K562 (cell line): ENCODE measurements around the gene MRPL54. TPM values are rescaled to one million over a fixed set of nuclear protein-coding genes. Genes with fewer than 3 reads are reported as not detected.

Source experiments
- ASH1L ChIP-seq: fragments of 450-650 bp; IDR thresholded peaks from 2 replicates; pipeline ENCODE4 v1.6.1; 2018; ENCODE audit warnings: borderline replicate concordance, mild to moderate bottlenecking, low read depth; ENCODE audit not compliant: partially characterized antibody
- ELF2 ChIP-seq: fragments of 250-450 bp; sonication (Bioruptor Pico); IDR thresholded peaks from 2 replicates; pipeline ENCODE4 v1.5.0; 2021; ENCODE audit warnings: mild to moderate bottlenecking
- KLF6 ChIP-seq: fragments of 250-450 bp; sonication (Bioruptor Pico); IDR thresholded peaks from 2 replicates; pipeline ENCODE4 v1.4.0; 2020; ENCODE audit warnings: mild to moderate bottlenecking, moderate library complexity, borderline replicate concordance
- MAZ ChIP-seq, 2 experiments: fragments of 450-650 bp in 1 of 2; sonication (generic) in 1 of 2; formaldehyde crosslinking; IDR thresholded peaks in 1 of 2; conservative IDR thresholded peaks in 1 of 2; 2 replicates each; pipeline versions ENCODE4 v1.4.0 to v1.5.0; 2020; ENCODE audit warnings: mild to moderate bottlenecking in 1 of 2, missing genetic modification reagents in 1 of 2
- NR2C2 ChIP-seq, 2 experiments: fragments of 200-800 bp in 1 of 2; sonication (Bioruptor generic) in 1 of 2; sonication (generic) in 1 of 2; formaldehyde crosslinking in 1 of 2; IDR thresholded peaks; 2 replicates each; pipeline versions ENCODE4 v1.6.1 to v1.8.0; 2016 to 2022; ENCODE audit warnings: mild to moderate bottlenecking in 1 of 2, missing compliant biosample characterization in 1 of 2, missing genetic modification characterization in 1 of 2, missing genetic modification reagents in 1 of 2
- NRF1 ChIP-seq, 2 experiments: fragments of 450-650 bp; IDR thresholded peaks in 1 of 2; conservative IDR thresholded peaks in 1 of 2; 2 replicates each; pipeline ENCODE4 v1.6.1; 2014; ENCODE audit warnings: mild to moderate bottlenecking in 2 of 2
- POLR2H ChIP-seq: IDR thresholded peaks from 2 replicates; pipeline ENCODE4 v1.6.1; 2016; ENCODE audit warnings: missing genetic modification characterization, low read depth, mild to moderate bottlenecking, control low read depth, missing compliant biosample characterization, moderate library complexity
- TAF7 ChIP-seq: fragments of 450-650 bp; IDR thresholded peaks from 2 replicates; pipeline ENCODE4 v1.6.1; 2016; ENCODE audit warnings: missing genetic modification characterization, missing compliant biosample characterization
- YY1 ChIP-seq, 3 experiments: IDR thresholded peaks; 2 replicates each; pipeline ENCODE4 v1.6.1; 2011; ENCODE audit warnings: low read length in 2 of 3, mild to moderate bottlenecking in 2 of 3, moderate library complexity in 2 of 3, borderline replicate concordance in 1 of 3, control low read depth in 1 of 3, low read depth in 1 of 3; ENCODE audit not compliant: insufficient read depth in 3 of 3, insufficient replicate concordance in 2 of 3, control insufficient read depth in 1 of 3, insufficient read length in 1 of 3; ENCODE audit errors: extremely low read depth in 1 of 3
- ZNF507 ChIP-seq: conservative IDR thresholded peaks from 2 replicates; pipeline ENCODE4 v1.6.1; 2017; ENCODE audit warnings: missing genetic modification characterization, missing compliant biosample characterization
- ZNF551 ChIP-seq: fragments of 250-450 bp; sonication (Bioruptor Pico); IDR thresholded peaks from 2 replicates; pipeline ENCODE4 v1.5.0; 2021; ENCODE audit warnings: mild to moderate bottlenecking, moderate library complexity
- ZNF584 ChIP-seq: fragments of 200-800 bp; sonication (Bioruptor generic); IDR thresholded peaks from 2 replicates; pipeline ENCODE4 v1.6.1; 2016; ENCODE audit warnings: low read depth, mild to moderate bottlenecking, missing genetic modification characterization, missing compliant biosample characterization
- polyA plus RNA-seq, 8 experiments: library from polyadenylated mRNA; depleted of rRNA in 4 of 8; stranded (reverse) in 5 of 8; unstranded in 3 of 8; fragments of >200 nt; fragmentation: Nextera tagmentation in 2 of 8; fragmentation: Illumina TruSeq in 1 of 8; extraction: Ambion mirVana in 2 of 8; extraction: Trizol in 1 of 8; gene quantifications; 2 replicates each; pipeline versions ENCODE4 v1.2.1 to v1.2.3, GENCODE V29; 2011 to 2014; ENCODE audit warnings: inconsistent platforms in 1 of 8, missing spikeins in 1 of 8
- total RNA-seq, 7 experiments: library from RNA; depleted of rRNA in 6 of 7; stranded (reverse); fragments of >200 nt in 6 of 7; fragmentation: Illumina TruSeq in 2 of 7; extraction: Trizol in 2 of 7; gene quantifications; 2 replicates each; pipeline versions ENCODE4 v1.2.1 to v1.2.3, GENCODE V29; 2011 to 2021; ENCODE audit warnings: low replicate concordance in 1 of 7
- TF ChIP-seq, protein P1 (sequence below): conservative IDR thresholded peaks from 2 replicates; pipeline ENCODE4 v1.6.1; 2011; ENCODE audit warnings: low read depth, mild to moderate bottlenecking, low read length; ENCODE audit not compliant: control insufficient read depth
- TF ChIP-seq, protein P2 (sequence below): sonication (generic); formaldehyde crosslinking; IDR thresholded peaks from 2 replicates; pipeline ENCODE4 v1.8.0; 2022; ENCODE audit warnings: missing genetic modification reagents, mild to moderate bottlenecking, moderate library complexity, borderline replicate concordance
- TF ChIP-seq, protein P3 (sequence below), 3 experiments: fragments of 200-800 bp in 1 of 3; fragments of 250-450 bp in 1 of 3; fragments of 450-650 bp in 1 of 3; sonication (Bioruptor Pico) in 1 of 3; sonication (Bioruptor generic) in 1 of 3; formaldehyde crosslinking in 1 of 3; IDR thresholded peaks; 2 replicates each; pipeline versions ENCODE4 v1.6.1 to v1.8.0; 2016 to 2022; ENCODE audit warnings: mild to moderate bottlenecking in 2 of 3, missing genetic modification characterization in 2 of 3, missing compliant biosample characterization in 1 of 3, moderate library complexity in 1 of 3

MRPL54 gene
- total and polyA plus RNA-seq, 9 of the 15 experiments (the other 6 are each of a cell fraction or from before 2014, with no cell fraction given): 3.5 to 120 (median 56.9) TPM

- TF ChIP-seq ZNF551 (CRISPR knock-in tag): no peak
- peak; percentile 40; the same call in 1 of the 2 replicates for TF ChIP-seq KLF6 (CRISPR knock-in tag)
- TF ChIP-seq NRF1 (conservative IDR thresholded peaks at IDR 0.05 in 1 of 2, IDR thresholded peaks at IDR 0.05 in 1 of 2): peak; percentile 100
- peak; percentile 40 for TF ChIP-seq ASH1L
- TF ChIP-seq ZNF507 (tag): no peak
- peak; percentile 77 to 85; a peak in 2 of 4 replicates for TF ChIP-seq MAZ (CRISPR knock-in tag; conservative IDR thresholded peaks at IDR 0.05 in 1 of 2, IDR thresholded peaks at IDR 0.05 in 1 of 2)
- TF ChIP-seq ELF2 (CRISPR knock-in tag): peak; percentile 82
- TF ChIP-seq TAF7 (tag): peak; percentile 81
- TF ChIP-seq POLR2H (tag): peak; percentile 84
- TF ChIP-seq, protein P1, sequence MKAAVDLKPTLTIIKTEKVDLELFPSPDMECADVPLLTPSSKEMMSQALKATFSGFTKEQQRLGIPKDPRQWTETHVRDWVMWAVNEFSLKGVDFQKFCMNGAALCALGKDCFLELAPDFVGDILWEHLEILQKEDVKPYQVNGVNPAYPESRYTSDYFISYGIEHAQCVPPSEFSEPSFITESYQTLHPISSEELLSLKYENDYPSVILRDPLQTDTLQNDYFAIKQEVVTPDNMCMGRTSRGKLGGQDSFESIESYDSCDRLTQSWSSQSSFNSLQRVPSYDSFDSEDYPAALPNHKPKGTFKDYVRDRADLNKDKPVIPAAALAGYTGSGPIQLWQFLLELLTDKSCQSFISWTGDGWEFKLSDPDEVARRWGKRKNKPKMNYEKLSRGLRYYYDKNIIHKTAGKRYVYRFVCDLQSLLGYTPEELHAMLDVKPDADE: peak; percentile 84
- peak; percentile 82 for TF ChIP-seq NR2C2 (CRISPR knock-in tag; IDR thresholded peaks at IDR 0.05)
- peak; percentile 95 for TF ChIP-seq NR2C2 (tag; IDR thresholded peaks at IDR 0.05)
- no peak for TF ChIP-seq ZNF584 (CRISPR knock-in tag)
- TF ChIP-seq, protein P2, sequence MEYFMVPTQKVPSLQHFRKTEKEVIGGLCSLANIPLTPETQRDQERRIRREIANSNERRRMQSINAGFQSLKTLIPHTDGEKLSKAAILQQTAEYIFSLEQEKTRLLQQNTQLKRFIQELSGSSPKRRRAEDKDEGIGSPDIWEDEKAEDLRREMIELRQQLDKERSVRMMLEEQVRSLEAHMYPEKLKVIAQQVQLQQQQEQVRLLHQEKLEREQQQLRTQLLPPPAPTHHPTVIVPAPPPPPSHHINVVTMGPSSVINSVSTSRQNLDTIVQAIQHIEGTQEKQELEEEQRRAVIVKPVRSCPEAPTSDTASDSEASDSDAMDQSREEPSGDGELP (CRISPR knock-in tag): peak; percentile 86
- TF ChIP-seq, protein P3, sequence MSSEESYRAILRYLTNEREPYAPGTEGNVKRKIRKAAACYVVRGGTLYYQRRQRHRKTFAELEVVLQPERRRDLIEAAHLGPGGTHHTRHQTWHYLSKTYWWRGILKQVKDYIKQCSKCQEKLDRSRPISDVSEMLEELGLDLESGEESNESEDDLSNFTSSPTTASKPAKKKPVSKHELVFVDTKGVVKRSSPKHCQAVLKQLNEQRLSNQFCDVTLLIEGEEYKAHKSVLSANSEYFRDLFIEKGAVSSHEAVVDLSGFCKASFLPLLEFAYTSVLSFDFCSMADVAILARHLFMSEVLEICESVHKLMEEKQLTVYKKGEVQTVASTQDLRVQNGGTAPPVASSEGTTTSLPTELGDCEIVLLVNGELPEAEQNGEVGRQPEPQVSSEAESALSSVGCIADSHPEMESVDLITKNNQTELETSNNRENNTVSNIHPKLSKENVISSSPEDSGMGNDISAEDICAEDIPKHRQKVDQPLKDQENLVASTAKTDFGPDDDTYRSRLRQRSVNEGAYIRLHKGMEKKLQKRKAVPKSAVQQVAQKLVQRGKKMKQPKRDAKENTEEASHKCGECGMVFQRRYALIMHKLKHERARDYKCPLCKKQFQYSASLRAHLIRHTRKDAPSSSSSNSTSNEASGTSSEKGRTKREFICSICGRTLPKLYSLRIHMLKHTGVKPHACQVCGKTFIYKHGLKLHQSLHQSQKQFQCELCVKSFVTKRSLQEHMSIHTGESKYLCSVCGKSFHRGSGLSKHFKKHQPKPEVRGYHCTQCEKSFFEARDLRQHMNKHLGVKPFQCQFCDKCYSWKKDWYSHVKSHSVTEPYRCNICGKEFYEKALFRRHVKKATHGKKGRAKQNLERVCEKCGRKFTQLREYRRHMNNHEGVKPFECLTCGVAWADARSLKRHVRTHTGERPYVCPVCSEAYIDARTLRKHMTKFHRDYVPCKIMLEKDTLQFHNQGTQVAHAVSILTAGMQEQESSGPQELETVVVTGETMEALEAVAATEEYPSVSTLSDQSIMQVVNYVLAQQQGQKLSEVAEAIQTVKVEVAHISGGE (CRISPR knock-in tag; IDR thresholded peaks at IDR 0.05): peak in 2 of 3 experiments; percentile 62 to 87; a peak in 4 of 6 replicates
- TF ChIP-seq YY1 (IDR thresholded peaks at IDR 0.05; ENCODE audit: borderline replicate concordance in 1 of 3, control insufficient read depth in 1 of 3, extremely low read depth in 1 of 3, insufficient read depth in 3 of 3, insufficient read length in 1 of 3, insufficient replicate concordance in 2 of 3, low read depth in 1 of 3, low read length in 2 of 3): peak in 2 of 3 experiments; percentile 81 to 86
These were observed at the start of gene MRPL54 (continued) for GRCh38 chr19:3762501-3763459.
